HepG2 (cell line): ENCODE results near the gene COBL. TPM values are rescaled to one million over a fixed set of nuclear protein-coding genes. Genes with fewer than 3 reads are reported as not detected.

Source experiments
- ELF4 ChIP-seq: sonication (generic); formaldehyde crosslinking; IDR thresholded peaks from 2 replicates; pipeline ENCODE4 v1.5.0; 2020; ENCODE audit warnings: missing genetic modification reagents, mild to moderate bottlenecking, moderate library complexity, borderline replicate concordance
- HMGA1 ChIP-seq: sonication (generic); formaldehyde crosslinking; conservative IDR thresholded peaks from 2 replicates; pipeline ENCODE4 v1.4.0; 2020; ENCODE audit warnings: missing genetic modification reagents
- KLF13 ChIP-seq: sonication (generic); formaldehyde crosslinking; IDR thresholded peaks from 2 replicates; pipeline ENCODE4 v1.4.0; 2020; ENCODE audit warnings: mild to moderate bottlenecking, missing genetic modification reagents
- KMT2A ChIP-seq: sonication (generic); formaldehyde crosslinking; IDR thresholded peaks from 2 replicates; pipeline ENCODE4 v1.4.0; 2020; ENCODE audit warnings: missing genetic modification reagents
- MTA3 ChIP-seq: sonication (generic); formaldehyde crosslinking; IDR thresholded peaks from 2 replicates; pipeline ENCODE4 v1.4.0; 2020; ENCODE audit warnings: missing genetic modification reagents
- NFYC ChIP-seq: IDR thresholded peaks from 2 replicates; pipeline ENCODE4 v1.6.1; 2016; ENCODE audit warnings: missing genetic modification reagents, missing compliant biosample characterization
- PHB2 ChIP-seq: fragments of 450-650 bp; IDR thresholded peaks from 2 replicates; pipeline ENCODE4 v1.6.1; 2018; ENCODE audit not compliant: partially characterized antibody
- REPIN1 ChIP-seq: sonication (generic); formaldehyde crosslinking; IDR thresholded peaks from 2 replicates; pipeline ENCODE4 v1.8.0; 2022; ENCODE audit warnings: missing genetic modification reagents, low read depth, mild to moderate bottlenecking, borderline replicate concordance
- SIN3B ChIP-seq: fragments of 150-350 bp; IDR thresholded peaks from 2 replicates; pipeline ENCODE4 v1.6.1; 2014; ENCODE audit warnings: low read length
- TEAD2 ChIP-seq: sonication (generic); formaldehyde crosslinking; IDR thresholded peaks from 2 replicates; pipeline ENCODE4 v1.9.0; 2021; ENCODE audit warnings: missing genetic modification reagents
- WIZ ChIP-seq: sonication (generic); formaldehyde crosslinking; IDR thresholded peaks from 2 replicates; pipeline ENCODE4 v1.5.1; 2020; ENCODE audit warnings: mild to moderate bottlenecking, missing genetic modification reagents
- ZNF629 ChIP-seq: sonication (generic); formaldehyde crosslinking; conservative IDR thresholded peaks from 2 replicates; pipeline ENCODE4 v1.5.0; 2020; ENCODE audit warnings: missing genetic modification reagents
- ZNF749 ChIP-seq: sonication (generic); formaldehyde crosslinking; IDR thresholded peaks from 2 replicates; pipeline ENCODE4 v1.8.0; 2022; ENCODE audit warnings: mild to moderate bottlenecking, missing genetic modification reagents, moderate library complexity, borderline replicate concordance
- ZNF841 ChIP-seq: sonication (generic); formaldehyde crosslinking; IDR thresholded peaks from 2 replicates; pipeline ENCODE4 v1.8.1; 2023; ENCODE audit warnings: missing genetic modification reagents, borderline replicate concordance
- ZSCAN31 ChIP-seq: sonication (generic); formaldehyde crosslinking; IDR thresholded peaks from 2 replicates; pipeline ENCODE4 v1.5.0; 2020; ENCODE audit warnings: low read depth, mild to moderate bottlenecking, missing genetic modification reagents
- polyA plus RNA-seq, 8 experiments: library from polyadenylated mRNA; depleted of rRNA in 3 of 8; stranded (reverse) in 7 of 8; unstranded in 1 of 8; fragments of >200 nt; fragmentation: Illumina TruSeq in 4 of 8; extraction: Trizol in 4 of 8; gene quantifications; 2 replicates each; pipeline versions ENCODE4 v1.2.1 to v1.2.3, GENCODE V29; 2011 to 2016; ENCODE audit warnings: low read depth in 4 of 8, missing spikeins in 1 of 8, mixed read lengths in 1 of 8; ENCODE audit not compliant: insufficient read depth in 1 of 8
- total RNA-seq, 5 experiments: library from RNA; depleted of rRNA; stranded (reverse); fragments of >200 nt; fragmentation: Illumina TruSeq; extraction: Trizol; gene quantifications; 2 replicates each; pipeline ENCODE4 v1.2.3, GENCODE V29; 2016; ENCODE audit warnings: low read depth in 1 of 5
- TF ChIP-seq, protein P1 (sequence below): sonication (generic); formaldehyde crosslinking; IDR thresholded peaks from 2 replicates; pipeline ENCODE4 v1.4.0; 2020; ENCODE audit warnings: missing genetic modification reagents
- TF ChIP-seq, protein P2 (sequence below): IDR thresholded peaks from 2 replicates; pipeline ENCODE4 v1.6.1; 2016; ENCODE audit warnings: missing biosample characterization, missing genetic modification reagents, low read depth
- TF ChIP-seq, protein P3 (sequence below): IDR thresholded peaks from 2 replicates; pipeline ENCODE4 v1.6.1; 2016; ENCODE audit warnings: missing genetic modification reagents, missing compliant biosample characterization
- TF ChIP-seq, protein P4 (sequence below): fragments of 450-650 bp; IDR thresholded peaks from 2 replicates; pipeline ENCODE4 v1.6.1; 2016
- TF ChIP-seq, protein P5 (sequence below): sonication (generic); formaldehyde crosslinking; IDR thresholded peaks from 2 replicates; pipeline ENCODE4 v1.8.0; 2023; ENCODE audit warnings: mild to moderate bottlenecking, missing genetic modification reagents

The COBL gene
- total and polyA plus RNA-seq, 2 of the 13 experiments (the other 11 are each of a cell fraction or from before 2014, with no cell fraction given): 3.8 to 4.9 TPM

DNA sequence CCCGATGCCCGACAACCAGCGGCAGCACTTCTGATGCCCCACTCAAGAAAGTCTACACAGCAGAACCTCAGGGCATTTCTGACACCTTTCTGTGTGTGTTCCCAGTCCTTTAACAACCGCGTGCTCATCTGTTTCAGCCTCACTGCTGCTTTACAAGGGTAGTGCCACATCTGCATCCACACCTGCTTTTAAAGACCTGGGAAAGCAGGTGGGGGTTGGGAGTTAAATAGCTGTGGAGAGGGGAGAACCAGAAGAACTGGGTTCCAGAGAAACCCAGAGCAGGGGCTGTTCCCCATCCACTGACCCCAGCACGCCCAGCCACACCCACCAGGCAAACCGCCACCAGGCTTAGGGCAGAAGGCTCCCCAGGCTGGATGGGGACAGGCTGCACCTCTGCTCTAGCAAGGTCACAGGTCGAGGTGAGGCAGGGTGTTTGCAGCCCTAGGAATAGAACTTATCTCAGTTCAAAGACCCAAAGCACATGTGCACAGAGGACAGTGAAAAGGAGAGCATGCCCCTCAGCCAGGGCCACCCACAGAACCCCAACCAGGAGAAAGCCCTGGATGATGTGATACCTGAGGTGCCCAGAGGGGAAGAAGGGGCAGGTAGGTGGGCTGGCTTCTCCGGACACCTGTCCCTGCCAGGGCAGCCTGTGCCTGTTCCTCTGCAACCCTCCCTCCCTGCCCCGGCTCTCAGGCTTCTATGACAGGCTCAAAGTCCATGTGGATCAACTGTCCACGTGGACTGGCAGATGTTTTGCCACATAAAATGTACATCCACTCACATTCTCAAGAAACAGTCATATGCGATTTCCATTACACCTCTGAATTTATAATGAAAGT, 51.3 kb downstream of the COBL start (continued):
- TF ChIP-seq, protein P1, sequence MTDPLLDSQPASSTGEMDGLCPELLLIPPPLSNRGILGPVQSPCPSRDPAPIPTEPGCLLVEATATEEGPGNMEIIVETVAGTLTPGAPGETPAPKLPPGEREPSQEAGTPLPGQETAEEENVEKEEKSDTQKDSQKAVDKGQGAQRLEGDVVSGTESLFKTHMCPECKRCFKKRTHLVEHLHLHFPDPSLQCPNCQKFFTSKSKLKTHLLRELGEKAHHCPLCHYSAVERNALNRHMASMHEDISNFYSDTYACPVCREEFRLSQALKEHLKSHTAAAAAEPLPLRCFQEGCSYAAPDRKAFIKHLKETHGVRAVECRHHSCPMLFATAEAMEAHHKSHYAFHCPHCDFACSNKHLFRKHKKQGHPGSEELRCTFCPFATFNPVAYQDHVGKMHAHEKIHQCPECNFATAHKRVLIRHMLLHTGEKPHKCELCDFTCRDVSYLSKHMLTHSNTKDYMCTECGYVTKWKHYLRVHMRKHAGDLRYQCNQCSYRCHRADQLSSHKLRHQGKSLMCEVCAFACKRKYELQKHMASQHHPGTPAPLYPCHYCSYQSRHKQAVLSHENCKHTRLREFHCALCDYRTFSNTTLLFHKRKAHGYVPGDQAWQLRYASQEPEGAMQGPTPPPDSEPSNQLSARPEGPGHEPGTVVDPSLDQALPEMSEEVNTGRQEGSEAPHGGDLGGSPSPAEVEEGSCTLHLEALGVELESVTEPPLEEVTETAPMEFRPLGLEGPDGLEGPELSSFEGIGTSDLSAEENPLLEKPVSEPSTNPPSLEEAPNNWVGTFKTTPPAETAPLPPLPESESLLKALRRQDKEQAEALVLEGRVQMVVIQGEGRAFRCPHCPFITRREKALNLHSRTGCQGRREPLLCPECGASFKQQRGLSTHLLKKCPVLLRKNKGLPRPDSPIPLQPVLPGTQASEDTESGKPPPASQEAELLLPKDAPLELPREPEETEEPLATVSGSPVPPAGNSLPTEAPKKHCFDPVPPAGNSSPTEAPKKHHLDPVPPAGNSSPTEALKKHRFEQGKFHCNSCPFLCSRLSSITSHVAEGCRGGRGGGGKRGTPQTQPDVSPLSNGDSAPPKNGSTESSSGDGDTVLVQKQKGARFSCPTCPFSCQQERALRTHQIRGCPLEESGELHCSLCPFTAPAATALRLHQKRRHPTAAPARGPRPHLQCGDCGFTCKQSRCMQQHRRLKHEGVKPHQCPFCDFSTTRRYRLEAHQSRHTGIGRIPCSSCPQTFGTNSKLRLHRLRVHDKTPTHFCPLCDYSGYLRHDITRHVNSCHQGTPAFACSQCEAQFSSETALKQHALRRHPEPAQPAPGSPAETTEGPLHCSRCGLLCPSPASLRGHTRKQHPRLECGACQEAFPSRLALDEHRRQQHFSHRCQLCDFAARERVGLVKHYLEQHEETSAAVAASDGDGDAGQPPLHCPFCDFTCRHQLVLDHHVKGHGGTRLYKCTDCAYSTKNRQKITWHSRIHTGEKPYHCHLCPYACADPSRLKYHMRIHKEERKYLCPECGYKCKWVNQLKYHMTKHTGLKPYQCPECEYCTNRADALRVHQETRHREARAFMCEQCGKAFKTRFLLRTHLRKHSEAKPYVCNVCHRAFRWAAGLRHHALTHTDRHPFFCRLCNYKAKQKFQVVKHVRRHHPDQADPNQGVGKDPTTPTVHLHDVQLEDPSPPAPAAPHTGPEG: no peak
- TF ChIP-seq HMGA1 (CRISPR knock-in tag) (no peak), KLF13 (CRISPR knock-in tag) (no peak), REPIN1 (CRISPR knock-in tag) (no peak), ZSCAN31 (CRISPR knock-in tag) (no peak), ZNF749 (CRISPR knock-in tag) (no peak), MTA3 (CRISPR knock-in tag) (no peak), KMT2A (no peak), PHB2 (no peak), ELF4 (no peak), WIZ (CRISPR knock-in tag) (no peak), ZNF841 (CRISPR knock-in tag) (no peak), NFYC (CRISPR knock-in tag) (no peak), TEAD2 (CRISPR knock-in tag) (no peak), ZNF629 (CRISPR knock-in tag) (no peak), SIN3B (no peak)
- TF ChIP-seq, protein P2, sequence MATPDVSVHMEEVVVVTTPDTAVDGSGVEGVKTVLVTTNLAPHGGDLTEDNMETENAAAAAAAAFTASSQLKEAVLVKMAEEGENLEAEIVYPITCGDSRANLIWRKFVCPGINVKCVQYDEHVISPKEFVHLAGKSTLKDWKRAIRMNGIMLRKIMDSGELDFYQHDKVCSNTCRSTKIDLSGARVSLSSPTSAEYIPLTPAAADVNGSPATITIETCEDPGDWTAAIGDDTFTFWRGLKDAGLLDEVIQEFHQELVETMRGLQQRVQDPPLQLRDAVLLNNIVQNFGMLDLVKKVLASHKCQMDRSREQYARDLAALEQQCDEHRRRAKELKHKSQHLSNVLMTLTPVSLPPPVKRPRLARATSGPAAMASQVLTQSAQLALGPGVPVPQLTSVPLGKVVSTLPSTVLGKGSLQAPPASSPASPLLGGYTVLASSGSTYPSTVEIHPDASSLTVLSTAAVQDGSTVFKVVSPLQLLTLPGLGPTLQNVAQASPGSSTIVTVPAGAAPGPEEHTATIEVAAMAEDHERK (CRISPR knock-in tag): no peak
- TF ChIP-seq, protein P3, sequence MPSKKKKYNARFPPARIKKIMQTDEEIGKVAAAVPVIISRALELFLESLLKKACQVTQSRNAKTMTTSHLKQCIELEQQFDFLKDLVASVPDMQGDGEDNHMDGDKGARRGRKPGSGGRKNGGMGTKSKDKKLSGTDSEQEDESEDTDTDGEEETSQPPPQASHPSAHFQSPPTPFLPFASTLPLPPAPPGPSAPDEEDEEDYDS (CRISPR knock-in tag): no peak
- TF ChIP-seq, protein P4, sequence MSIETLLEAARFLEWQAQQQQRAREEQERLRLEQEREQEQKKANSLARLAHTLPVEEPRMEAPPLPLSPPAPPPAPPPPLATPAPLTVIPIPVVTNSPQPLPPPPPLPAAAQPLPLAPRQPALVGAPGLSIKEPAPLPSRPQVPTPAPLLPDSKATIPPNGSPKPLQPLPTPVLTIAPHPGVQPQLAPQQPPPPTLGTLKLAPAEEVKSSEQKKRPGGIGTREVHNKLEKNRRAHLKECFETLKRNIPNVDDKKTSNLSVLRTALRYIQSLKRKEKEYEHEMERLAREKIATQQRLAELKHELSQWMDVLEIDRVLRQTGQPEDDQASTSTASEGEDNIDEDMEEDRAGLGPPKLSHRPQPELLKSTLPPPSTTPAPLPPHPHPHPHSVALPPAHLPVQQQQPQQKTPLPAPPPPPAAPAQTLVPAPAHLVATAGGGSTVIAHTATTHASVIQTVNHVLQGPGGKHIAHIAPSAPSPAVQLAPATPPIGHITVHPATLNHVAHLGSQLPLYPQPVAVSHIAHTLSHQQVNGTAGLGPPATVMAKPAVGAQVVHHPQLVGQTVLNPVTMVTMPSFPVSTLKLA: peak; percentile 79
- TF ChIP-seq, protein P5, sequence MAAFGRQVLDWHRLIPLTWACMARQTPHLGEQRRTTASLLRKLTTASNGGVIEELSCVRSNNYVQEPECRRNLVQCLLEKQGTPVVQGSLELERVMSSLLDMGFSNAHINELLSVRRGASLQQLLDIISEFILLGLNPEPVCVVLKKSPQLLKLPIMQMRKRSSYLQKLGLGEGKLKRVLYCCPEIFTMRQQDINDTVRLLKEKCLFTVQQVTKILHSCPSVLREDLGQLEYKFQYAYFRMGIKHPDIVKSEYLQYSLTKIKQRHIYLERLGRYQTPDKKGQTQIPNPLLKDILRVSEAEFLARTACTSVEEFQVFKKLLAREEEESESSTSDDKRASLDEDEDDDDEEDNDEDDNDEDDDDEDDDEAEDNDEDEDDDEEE (CRISPR knock-in tag): no peak
